HG02943 (cell line): Measurements from ENCODE around the gene IKZF2.

Experiments used
- ATAC-seq: cut with Tn5 transposase; IDR thresholded peaks from one replicate; pipeline ENCODE4 v1.9.1; 2021; ENCODE audit warnings: mild to moderate bottlenecking, low read depth, moderate library complexity; ENCODE audit not compliant: unreplicated experiment

Gene IKZF2

GRCh38 chr2:212968284-212969081 lies 182.9 kb downstream of the IKZF2 start:
- ATAC-seq: no peak

- ATAC-seq: no peak
These were observed 184.5 kb downstream of the IKZF2 start for GRCh38 chr2:212966884-212967283.

GRCh38 chr2:212962691-212963090 lies 188.7 kb downstream of the IKZF2 start:
- no peak for ATAC-seq

- no peak for ATAC-seq
These were observed 190.2 kb downstream of the IKZF2 start for GRCh38 chr2:212961255-212961654.

DNA sequence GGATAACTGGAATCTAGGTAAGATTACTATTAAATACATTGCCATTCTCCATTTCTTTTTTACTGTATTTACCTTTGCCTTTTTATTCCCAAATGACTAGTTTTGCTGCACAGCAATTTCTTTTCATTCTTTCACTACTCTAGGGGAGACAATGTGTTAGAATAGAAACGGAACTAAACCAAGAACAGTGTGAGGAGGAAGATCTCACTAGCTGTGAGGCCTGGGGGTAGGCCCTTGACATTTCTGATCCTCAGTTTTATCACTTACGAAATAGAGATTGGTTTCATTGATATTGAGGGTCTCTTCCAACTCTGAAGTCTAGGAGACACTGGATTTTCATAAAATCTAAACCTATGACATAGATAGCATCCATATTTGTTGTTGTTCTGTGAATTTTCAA lies 191.1 kb downstream of the IKZF2 start:
- ATAC-seq: no peak

- no peak for ATAC-seq
These were observed 191.8 kb downstream of the IKZF2 start for GRCh38 chr2:212959471-212960117.

DNA sequence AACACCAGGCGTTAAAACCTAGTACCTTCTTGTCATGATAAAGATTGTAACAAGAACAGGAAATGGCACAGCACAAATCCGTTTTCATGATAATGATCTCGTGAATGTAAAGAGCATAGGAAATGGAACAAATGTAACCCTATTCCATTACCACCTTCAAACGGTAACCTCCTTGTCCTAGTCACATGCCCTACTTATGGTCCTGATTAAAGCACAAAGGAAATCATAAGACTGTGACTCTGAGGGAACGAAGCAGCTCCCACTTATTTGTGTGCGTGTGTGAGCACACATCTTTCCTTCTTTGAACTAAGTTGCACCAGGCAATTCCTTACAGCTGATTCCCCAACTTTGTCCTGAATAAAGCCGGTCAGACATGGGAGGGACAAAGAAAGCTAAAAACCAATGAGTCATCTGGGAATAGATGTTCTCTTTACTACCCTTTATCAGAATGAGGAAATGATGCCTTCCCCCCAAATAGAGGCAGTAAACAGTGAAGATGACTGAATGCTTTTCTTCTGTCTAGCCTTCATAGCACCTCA lies 192.6 kb downstream of the IKZF2 start:
- no peak for ATAC-seq

GRCh38 chr2:212958133-212958532 lies 193.3 kb downstream of the IKZF2 start:
- ATAC-seq: no peak

DNA sequence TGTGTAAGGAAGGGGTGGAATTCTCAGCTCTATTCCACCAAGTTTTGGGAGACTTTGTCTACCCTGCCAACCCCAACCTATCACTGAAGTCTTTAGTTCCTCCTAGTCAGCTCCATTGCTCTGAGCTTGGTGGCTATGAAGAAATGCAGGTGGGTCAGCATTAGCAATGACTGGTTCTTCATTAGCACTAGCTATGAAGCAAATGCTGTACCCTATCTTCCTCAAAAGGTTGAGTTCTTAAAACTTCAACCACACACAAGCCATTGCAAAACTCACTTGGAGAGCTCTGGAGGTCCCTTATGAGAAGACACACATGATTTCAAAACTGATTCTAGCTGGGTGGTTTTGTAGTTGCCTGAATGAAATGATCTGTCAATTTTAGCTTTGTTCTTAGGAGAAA lies 193.8 kb downstream of the IKZF2 start:
- no peak for ATAC-seq

GRCh38 chr2:212956665-212957607 lies 194.5 kb downstream of the IKZF2 start:
- ATAC-seq: no peak

DNA sequence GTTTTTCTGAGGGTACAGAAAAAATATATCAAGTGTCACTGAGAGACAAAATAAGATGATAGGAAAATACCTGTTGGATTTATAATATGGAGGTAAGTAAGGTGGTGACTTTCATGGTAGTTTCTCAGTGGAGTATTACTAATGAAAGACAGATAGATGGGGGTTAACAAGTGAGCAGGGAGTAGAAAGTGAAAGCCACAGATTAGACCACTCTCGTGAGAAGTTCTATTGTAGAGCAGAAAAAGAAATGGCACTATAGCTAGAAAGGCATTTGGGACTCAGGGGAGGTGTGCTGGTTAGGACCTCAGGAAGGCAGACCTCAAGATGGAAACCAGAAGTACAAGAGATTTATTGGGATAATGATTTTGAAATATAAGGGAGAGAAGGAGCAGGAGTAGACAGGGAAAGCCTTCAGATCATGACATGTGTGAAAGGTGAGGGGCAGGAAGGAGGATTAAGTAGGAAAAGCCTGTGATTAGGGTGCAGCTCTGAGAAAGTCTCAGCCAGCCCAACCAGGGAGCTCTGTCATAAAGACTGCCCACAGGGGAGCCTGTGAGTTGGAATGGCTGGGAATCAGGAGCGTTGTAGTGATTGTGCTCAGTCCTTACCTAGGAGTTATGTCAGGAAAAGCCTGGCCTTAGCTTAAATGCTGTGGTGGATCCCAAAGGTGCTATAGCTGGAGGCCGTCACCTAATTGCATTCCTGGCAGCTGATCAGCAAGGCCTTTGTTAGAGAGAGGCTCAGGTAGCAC lies 198.1 kb downstream of the IKZF2 start:
- ATAC-seq: peak; percentile 80

- no peak for ATAC-seq
These were observed 201.6 kb downstream of the IKZF2 start for GRCh38 chr2:212949786-212950185.
